Gastroesophageal sphincter (tissue), 3 donors: Measurements from ENCODE around the gene EIF4EBP2.

ENCODE experiments used
- POLR2A ChIP-seq, 2 donors: fragments of 450-650 bp; IDR thresholded peaks; one replicate each; pipeline ENCODE4 v1.6.1; 2017; ENCODE audit warnings: antibody characterized with exemption in 2 of 2, mild to moderate bottlenecking in 2 of 2, moderate library complexity in 1 of 2
- TF ChIP-seq, protein P1 (sequence below), 4 experiments: fragments of 200-600 bp in 2 of 4; fragments of 450-650 bp in 2 of 4; sonication (generic) in 1 of 4; IDR thresholded peaks; one replicate each; pipeline ENCODE4 v1.5.1; 2017 to 2019; ENCODE audit warnings: antibody characterized with exemption in 4 of 4, mild to moderate bottlenecking in 2 of 4, moderate library complexity in 2 of 4

DNA sequence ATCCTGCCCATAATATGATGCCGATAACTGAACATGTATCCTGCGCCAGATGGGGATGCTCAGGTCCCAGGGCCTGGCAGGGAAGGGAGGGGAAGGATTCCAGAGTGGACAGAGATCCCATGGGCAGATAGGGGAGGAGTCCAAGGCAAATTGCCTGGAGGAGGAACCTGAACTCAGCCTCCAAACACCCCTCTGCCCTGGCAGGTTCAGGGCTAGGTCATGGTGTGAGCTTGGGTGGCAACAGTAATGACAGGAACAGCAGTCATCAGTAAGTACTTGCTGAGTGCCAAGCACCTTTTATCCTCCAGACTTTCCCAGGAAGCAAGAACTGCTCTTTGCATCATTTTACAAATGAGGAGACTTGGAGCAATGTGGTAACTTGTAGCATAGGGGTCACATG, 70.8 kb downstream of the EIF4EBP2 start:
- TF ChIP-seq, protein P1, sequence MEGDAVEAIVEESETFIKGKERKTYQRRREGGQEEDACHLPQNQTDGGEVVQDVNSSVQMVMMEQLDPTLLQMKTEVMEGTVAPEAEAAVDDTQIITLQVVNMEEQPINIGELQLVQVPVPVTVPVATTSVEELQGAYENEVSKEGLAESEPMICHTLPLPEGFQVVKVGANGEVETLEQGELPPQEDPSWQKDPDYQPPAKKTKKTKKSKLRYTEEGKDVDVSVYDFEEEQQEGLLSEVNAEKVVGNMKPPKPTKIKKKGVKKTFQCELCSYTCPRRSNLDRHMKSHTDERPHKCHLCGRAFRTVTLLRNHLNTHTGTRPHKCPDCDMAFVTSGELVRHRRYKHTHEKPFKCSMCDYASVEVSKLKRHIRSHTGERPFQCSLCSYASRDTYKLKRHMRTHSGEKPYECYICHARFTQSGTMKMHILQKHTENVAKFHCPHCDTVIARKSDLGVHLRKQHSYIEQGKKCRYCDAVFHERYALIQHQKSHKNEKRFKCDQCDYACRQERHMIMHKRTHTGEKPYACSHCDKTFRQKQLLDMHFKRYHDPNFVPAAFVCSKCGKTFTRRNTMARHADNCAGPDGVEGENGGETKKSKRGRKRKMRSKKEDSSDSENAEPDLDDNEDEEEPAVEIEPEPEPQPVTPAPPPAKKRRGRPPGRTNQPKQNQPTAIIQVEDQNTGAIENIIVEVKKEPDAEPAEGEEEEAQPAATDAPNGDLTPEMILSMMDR (IDR thresholded peaks at IDR 0.05), result no peak
- no peak for TF ChIP-seq POLR2A (IDR thresholded peaks at IDR 0.05)
